CD4-positive, alpha-beta T cell (primary cell): ENCODE results near the gene PLEKHG4B. TPM values are rescaled to one million over a fixed set of nuclear protein-coding genes. Genes with fewer than 3 reads are reported as not detected.

Source experiments
- ATAC-seq: fragments of 200-7000 bp; cut with Tn5 transposase; one replicate; pipeline ENCODE4 v1.10.0; 2022; ENCODE audit warnings: mild to moderate bottlenecking; ENCODE audit not compliant: poor library complexity
- CTCF ChIA-PET: fragments of 350-600 bp; sonication (Branson Sonifier 250); formaldehyde crosslinking; loops from one replicate; lab custom pipeline; 2021; ENCODE audit warnings: antibody characterized with exemption, inconsistent platforms; lab: Charles Lee
- POLR2A ChIA-PET: fragments of 350-600 bp; sonication (Branson Sonifier 250); formaldehyde crosslinking; loops from one replicate; lab custom pipeline; 2021; ENCODE audit warnings: antibody characterized with exemption, inconsistent platforms; lab: Charles Lee
- DNase-seq, 14 experiments: peaks; one replicate each; pipeline ENCODE4 v3.0.0-alpha.2; 2013 to 2020; ENCODE audit warnings: mixed read lengths in 2 of 14
- H3K27ac ChIP-seq, 2 donors: one replicate each; pipeline versions ENCODE4 v1.5.1 to v1.7.0; 2013; ENCODE audit warnings: low read length in 2 of 2, low read depth in 1 of 2, mild to moderate bottlenecking in 1 of 2
- H3K27me3 ChIP-seq, 2 experiments: 1 replicate in 1 of 2; 2 replicates in 1 of 2; pipeline versions ENCODE4 v1.6.1 to v1.7.0; 2013; ENCODE audit warnings: low read length in 2 of 2, control low read depth in 1 of 2, mild to moderate bottlenecking in 1 of 2, moderate library complexity in 1 of 2; ENCODE audit not compliant: insufficient read depth in 2 of 2, control insufficient read depth in 1 of 2
- H3K36me3 ChIP-seq: one replicate; pipeline ENCODE4 v1.6.1; 2013; ENCODE audit warnings: low read length, control low read depth; ENCODE audit not compliant: insufficient read depth
- H3K4me1 ChIP-seq: one replicate; pipeline ENCODE4 v1.6.1; 2013; ENCODE audit warnings: low read length, control low read depth; ENCODE audit not compliant: insufficient read depth
- H3K4me3 ChIP-seq: one replicate; pipeline ENCODE4 v1.5.1; 2013; ENCODE audit warnings: mild to moderate bottlenecking, low read length, moderate library complexity
- H3K9me3 ChIP-seq, 2 experiments: 1 replicate in 1 of 2; 2 replicates in 1 of 2; pipeline versions ENCODE4 v1.6.1 to v1.7.0; 2013; ENCODE audit warnings: low read length in 2 of 2, mild to moderate bottlenecking in 2 of 2, control low read depth in 1 of 2, moderate library complexity in 1 of 2; ENCODE audit not compliant: control insufficient read depth in 1 of 2, insufficient read depth in 1 of 2
- H3K27ac Mint-ChIP-seq: one replicate; pipeline ENCODE4 v1.8.0; 2020; ENCODE audit warnings: mixed read lengths
- H3K27me3 Mint-ChIP-seq: one replicate; pipeline ENCODE4 v1.8.0; 2021; ENCODE audit warnings: mixed read lengths
- H3K36me3 Mint-ChIP-seq: one replicate; pipeline ENCODE4 v1.8.0; 2021; ENCODE audit warnings: low read depth, mixed read lengths
- H3K4me1 Mint-ChIP-seq: one replicate; pipeline ENCODE4 v1.8.0; 2021; ENCODE audit warnings: low read depth, mixed read lengths
- H3K4me3 Mint-ChIP-seq: one replicate; pipeline ENCODE4 v1.8.0; 2020; ENCODE audit warnings: mild to moderate bottlenecking, mixed read lengths
- H3K9me3 Mint-ChIP-seq: one replicate; pipeline ENCODE4 v1.8.0; 2020; ENCODE audit warnings: mixed read lengths
- CTCF ChIP-seq: fragments of 200-600 bp; IDR thresholded peaks from one replicate; pipeline ENCODE4 v1.8.0; 2022; ENCODE audit warnings: antibody characterized with exemption, mild to moderate bottlenecking
- intact Hi-C, 2 experiments: fragments of 100-400 bp; cut with DNase I in 1 of 2; cut with micrococcal nuclease in 1 of 2; formaldehyde crosslinking; loops; one replicate each; pipeline versions ENCODE4 v1.15.1 to v1.9.0; 2023 to 2025; cut with DNase I, micrococcal nuclease
- total RNA-seq, 174 experiments: library from RNA in 2 of 174; stranded (reverse) in 2 of 174; gene quantifications; one replicate each; pipeline ENCODE4 v1.2.3 and lab custom pipeline; 2021 to 2026

The PLEKHG4B gene
- total RNA-seq, 2 experiments from 2014 or later: 0.17 to 0.36 TPM

GRCh38 chr5:130601-131131 is 38.7 kb downstream of the PLEKHG4B start:
- Histone ChIP-seq H3K27me3 (peaks cover 6 to 20% of the 10 kb centered on the region in 2 experiments), H3K27ac (no peak overlapping the region), H3K4me1 (no peaks in the 10 kb centered on the region), H3K4me3 (no peak overlapping the region), H3K36me3 (no peaks in the 10 kb centered on the region), H3K9me3 (peaks cover 6 to 9% of the 10 kb centered on the region in 2 experiments)
- no peak overlapping the region for H3K27ac Mint-ChIP-seq
- no peaks in the 10 kb centered on the region for H3K36me3 Mint-ChIP-seq
- TF ChIP-seq CTCF: no peak
- H3K4me3 Mint-ChIP-seq: no peak overlapping the region
- ChIA-PET CTCF (no interaction called here), POLR2A (no interaction called here)
- ATAC-seq: no peak
- H3K9me3 Mint-ChIP-seq: peaks cover 9% of the 10 kb centered on the region
- H3K4me1 Mint-ChIP-seq: no peaks in the 10 kb centered on the region
- peaks cover 39% of the 10 kb centered on the region for H3K27me3 Mint-ChIP-seq
- DNase-seq: no peak
- intact Hi-C loops: no loop called here

DNA sequence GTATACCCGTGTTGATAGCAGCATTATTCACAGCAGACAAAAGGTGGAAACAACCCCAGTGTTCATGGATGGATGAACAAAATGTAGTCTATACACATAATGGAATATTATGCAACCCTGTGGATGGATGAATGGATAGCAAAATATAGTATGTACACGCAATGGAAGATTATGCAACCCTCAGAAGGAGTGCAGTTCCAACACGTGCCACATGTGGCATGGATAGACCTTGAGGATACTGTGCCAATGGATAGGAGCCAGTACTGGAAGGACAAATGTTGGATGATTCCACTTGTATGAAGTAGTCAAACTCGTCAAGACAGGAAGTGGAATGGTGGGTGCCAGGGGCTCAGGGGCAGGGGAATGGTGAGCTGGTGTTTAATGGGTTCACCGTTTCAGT is 44.9 kb downstream of the PLEKHG4B start:
- no peak overlapping the region for H3K27ac ChIP-seq
- H3K36me3 ChIP-seq: no peaks in the 10 kb centered on the region
- Mint-ChIP-seq H3K4me3 (no peak overlapping the region), H3K9me3 (no peaks in the 10 kb centered on the region), H3K4me1 (no peaks in the 10 kb centered on the region), H3K36me3 (no peaks in the 10 kb centered on the region), H3K27ac (no peak overlapping the region), H3K27me3 (peaks cover 12% of the 10 kb centered on the region)
- ChIA-PET CTCF (no interaction called here), POLR2A (no interaction called here)
- no peak for TF ChIP-seq CTCF
- DNase-seq (no peak), ATAC-seq (no peak)
- no peaks in the 10 kb centered on the region for H3K9me3 ChIP-seq
- no peak overlapping the region for H3K4me3 ChIP-seq
- H3K27me3 ChIP-seq: no peaks in the 10 kb centered on the region
- no peaks in the 10 kb centered on the region for H3K4me1 ChIP-seq
- intact Hi-C loops: no loop called here

GRCh38 chr5:137741-138140 is 45.8 kb downstream of the PLEKHG4B start:
- Mint-ChIP-seq H3K4me1 (no peaks in the 10 kb centered on the region), H3K27me3 (peaks cover 13% of the 10 kb centered on the region), H3K27ac (no peak overlapping the region), H3K9me3 (no peaks in the 10 kb centered on the region), H3K36me3 (no peaks in the 10 kb centered on the region), H3K4me3 (no peak overlapping the region)
- Histone ChIP-seq H3K27ac (no peak overlapping the region), H3K36me3 (no peaks in the 10 kb centered on the region), H3K4me1 (no peaks in the 10 kb centered on the region), H3K9me3 (no peaks in the 10 kb centered on the region), H3K4me3 (no peak overlapping the region), H3K27me3 (no peaks in the 10 kb centered on the region)
- intact Hi-C loops: no loop called here
- no peak for DNase-seq
- no peak for TF ChIP-seq CTCF
- POLR2A ChIA-PET: no interaction called here
- no peak for ATAC-seq
- CTCF ChIA-PET: no interaction called here
